Mesothelial cell of epicardium (in vitro differentiated cells): ENCODE data around the gene ERICH3. TPM values are rescaled to one million over a fixed set of nuclear protein-coding genes. Genes with fewer than 3 reads are reported as not detected.

Source experiments
- DNase-seq, 2 experiments: peaks; one replicate each; pipeline ENCODE4 v3.0.0; 2021; ENCODE audit warnings: low spot score in 2 of 2; ENCODE audit not compliant: unreplicated experiment in 2 of 2
- H3K27ac Mint-ChIP-seq: 2 replicates; pipeline ENCODE4 v1.8.0; 2021; ENCODE audit warnings: mixed read lengths
- H3K27me3 Mint-ChIP-seq: 2 replicates; pipeline ENCODE4 v1.8.0; 2021; ENCODE audit warnings: low read depth, mixed read lengths
- H3K36me3 Mint-ChIP-seq: 2 replicates; pipeline ENCODE4 v1.8.0; 2021; ENCODE audit warnings: mixed read lengths
- H3K4me1 Mint-ChIP-seq: 2 replicates; pipeline ENCODE4 v1.8.0; 2021; ENCODE audit warnings: mixed read lengths
- H3K4me3 Mint-ChIP-seq: 2 replicates; pipeline ENCODE4 v1.8.0; 2021; ENCODE audit warnings: mild to moderate bottlenecking, moderate library complexity, mixed read lengths
- H3K9me3 Mint-ChIP-seq: 2 replicates; pipeline ENCODE4 v1.8.0; 2021; ENCODE audit warnings: mixed read lengths
- CTCF ChIP-seq: fragments of 200-600 bp; sonication (generic); IDR thresholded peaks from one replicate; pipeline ENCODE4 v1.5.0; 2021; ENCODE audit warnings: antibody characterized with exemption; ENCODE audit not compliant: unreplicated experiment
- total RNA-seq: library from RNA; stranded (reverse); gene quantifications from 3 replicates; pipeline ENCODE4 v1.2.1, GENCODE V29; 2021

ERICH3 gene
- total RNA-seq, 1 donor from 2014 or later: not detected

- TF ChIP-seq CTCF: no peak
- no peak for DNase-seq
- Mint-ChIP-seq H3K27me3 (peaks cover under 1% of the 10 kb centered on the region), H3K4me1 (no peaks in the 10 kb centered on the region), H3K4me3 (no peak overlapping the region), H3K36me3 (no peaks in the 10 kb centered on the region), H3K9me3 (no peaks in the 10 kb centered on the region), H3K27ac (no peak overlapping the region)
Measured at GRCh38 chr1:74620242-74620641, 53.4 kb downstream of the ERICH3 start.

GRCh38 chr1:74618974-74619373 lies 54.6 kb downstream of the ERICH3 start:
- H3K27me3 Mint-ChIP-seq: no peaks in the 10 kb centered on the region
- no peak for DNase-seq
- H3K36me3 Mint-ChIP-seq: no peaks in the 10 kb centered on the region
- no peak overlapping the region for H3K4me3 Mint-ChIP-seq
- no peak for TF ChIP-seq CTCF
- no peaks in the 10 kb centered on the region for H3K4me1 Mint-ChIP-seq
- H3K9me3 Mint-ChIP-seq: no peaks in the 10 kb centered on the region
- no peak overlapping the region for H3K27ac Mint-ChIP-seq

- no peak for DNase-seq
- TF ChIP-seq CTCF: no peak
- no peaks in the 10 kb centered on the region for H3K9me3 Mint-ChIP-seq
- H3K27me3 Mint-ChIP-seq: no peaks in the 10 kb centered on the region
- no peak overlapping the region for H3K27ac Mint-ChIP-seq
- H3K4me3 Mint-ChIP-seq: no peak overlapping the region
- no peaks in the 10 kb centered on the region for H3K36me3 Mint-ChIP-seq
- no peaks in the 10 kb centered on the region for H3K4me1 Mint-ChIP-seq
Measured at GRCh38 chr1:74613894-74614293, 59.7 kb downstream of the ERICH3 start.

- H3K36me3 Mint-ChIP-seq: no peaks in the 10 kb centered on the region
- DNase-seq: no peak
- no peak for TF ChIP-seq CTCF
- no peaks in the 10 kb centered on the region for H3K4me1 Mint-ChIP-seq
- H3K27me3 Mint-ChIP-seq: no peaks in the 10 kb centered on the region
- no peaks in the 10 kb centered on the region for H3K9me3 Mint-ChIP-seq
- no peak overlapping the region for H3K4me3 Mint-ChIP-seq
- no peak overlapping the region for H3K27ac Mint-ChIP-seq
Measured at GRCh38 chr1:74611887-74612286, 61.7 kb downstream of the ERICH3 start.

GRCh38 chr1:74610961-74611360 lies 62.6 kb downstream of the ERICH3 start:
- Mint-ChIP-seq H3K27ac (no peak overlapping the region), H3K27me3 (peaks cover 2% of the 10 kb centered on the region), H3K36me3 (no peaks in the 10 kb centered on the region), H3K9me3 (no peaks in the 10 kb centered on the region), H3K4me3 (no peak overlapping the region), H3K4me1 (no peaks in the 10 kb centered on the region)
- no peak for DNase-seq
- no peak for TF ChIP-seq CTCF

- Mint-ChIP-seq H3K9me3 (peaks cover 6% of the 10 kb centered on the region), H3K27ac (no peak overlapping the region), H3K27me3 (peaks cover 4% of the 10 kb centered on the region), H3K36me3 (no peaks in the 10 kb centered on the region), H3K4me1 (no peaks in the 10 kb centered on the region), H3K4me3 (no peak overlapping the region)
- DNase-seq: no peak
- no peak for TF ChIP-seq CTCF
Measured at GRCh38 chr1:74609810-74610371, 63.7 kb downstream of the ERICH3 start.
